HepG2 (cell line): ENCODE measurements around the gene ZFYVE27. TPM values are rescaled to one million over a fixed set of nuclear protein-coding genes. Genes with fewer than 3 reads are reported as not detected.

Source experiments
- ATAC-seq: fragments of 200-7000 bp; cut with Tn5 transposase; 3 replicates; pipeline ENCODE4 v1.9.1; 2020; ENCODE audit warnings: mild to moderate bottlenecking, moderate library complexity
- BruUV-seq: library from RNA; stranded (reverse); fragments of 400-500 nt; replicated peaks from 2 replicates; lab custom pipeline; 2021; lab: Mats Ljungman, UMichigan
- CTCF ChIA-PET: fragments of 300-600 bp; formaldehyde crosslinking; extraction: SDS; loops from one replicate; lab custom pipeline; 2021; ENCODE audit warnings: low total read pairs, inconsistent platforms, low intra/inter-chr PET ratio; lab: Yijun Ruan, JAX
- POLR2A ChIA-PET: fragments of 350-600 bp; sonication (Branson Sonifier 250); formaldehyde crosslinking; loops from one replicate; lab custom pipeline; 2020; ENCODE audit warnings: antibody characterized with exemption, inconsistent platforms; lab: Yijun Ruan, JAX
- DNase-seq: peaks from one replicate; pipeline ENCODE4 v3.0.0-alpha.2; 2015; ENCODE audit warnings: low spot score
- FAIRE-seq: peaks from 3 replicates; lab custom pipeline; 2011; peaks lifted over from hg19 to GRCh38; lab: Jason Lieb, UNC
- H2AFZ ChIP-seq: one replicate; pipeline ENCODE4 v1.6.1; 2011; ENCODE audit warnings: low read length, inconsistent platforms
- H3K27ac ChIP-seq: fragments of 300-600 bp; 3 replicates; pipeline ENCODE4 v1.8.0; 2011; ENCODE audit warnings: mixed run types, mild to moderate bottlenecking, mixed read lengths, low read length, inconsistent platforms; ENCODE audit not compliant: insufficient read depth; ENCODE audit errors: extremely low read length
- H3K27me3 ChIP-seq, 2 experiments: fragments of 200-600 bp in 1 of 2; 2 replicates in 1 of 2; 3 replicates in 1 of 2; pipeline versions ENCODE4 v1.6.0 to v1.8.0; 2011; ENCODE audit warnings: low read length in 2 of 2, mild to moderate bottlenecking in 2 of 2, moderate library complexity in 2 of 2, inconsistent platforms in 1 of 2; ENCODE audit not compliant: insufficient read depth in 2 of 2, control insufficient read depth in 1 of 2
- H3K36me3 ChIP-seq, 2 experiments: fragments of 200-600 bp in 1 of 2; replicated peaks in 1 of 2; 2 replicates in 1 of 2; 3 replicates in 1 of 2; pipeline versions ENCODE4 v1.5.1 to v1.8.0; 2011; ENCODE audit warnings: low read length in 2 of 2, inconsistent platforms in 1 of 2; ENCODE audit not compliant: insufficient read depth in 2 of 2, control insufficient read depth in 1 of 2
- H3K4me1 ChIP-seq: 2 replicates; pipeline ENCODE4 v1.5.1; 2012; ENCODE audit warnings: low read length, inconsistent platforms; ENCODE audit not compliant: insufficient read depth
- H3K4me2 ChIP-seq: 2 replicates; pipeline ENCODE4 v1.6.0; 2011; ENCODE audit warnings: low read depth, low read length, inconsistent platforms
- H3K4me3 ChIP-seq, 3 experiments: fragments of 200-600 bp in 1 of 3; sonication (generic), shearing (Covaris generic) in 1 of 3; replicated peaks in 1 of 3; 2 replicates each; pipeline ENCODE4 v1.5.1; 2011 to 2016; ENCODE audit warnings: low read length in 3 of 3, inconsistent platforms in 2 of 3, low read depth in 2 of 3, mild to moderate bottlenecking in 2 of 3, control low read depth in 1 of 3, mixed read lengths in 1 of 3; ENCODE audit not compliant: insufficient read depth in 1 of 3
- H3K79me2 ChIP-seq: one replicate; pipeline ENCODE4 v1.6.1; 2011; ENCODE audit warnings: low read length, inconsistent platforms; ENCODE audit not compliant: insufficient read depth
- H3K9ac ChIP-seq: 2 replicates; pipeline ENCODE4 v1.6.0; 2011; ENCODE audit warnings: mild to moderate bottlenecking, low read depth, low read length, inconsistent platforms; ENCODE audit not compliant: insufficient read depth
- H3K9me3 ChIP-seq: 2 replicates; pipeline ENCODE4 v1.5.1; 2012; ENCODE audit warnings: mild to moderate bottlenecking, low read length
- H4K20me1 ChIP-seq: 2 replicates; pipeline ENCODE4 v1.6.0; 2011; ENCODE audit warnings: inconsistent platforms, mild to moderate bottlenecking, low read length, moderate library complexity; ENCODE audit not compliant: insufficient read depth
- ARNTL ChIP-seq: sonication (generic); formaldehyde crosslinking; IDR thresholded peaks from 2 replicates; pipeline ENCODE4 v1.4.0; 2020; ENCODE audit warnings: mild to moderate bottlenecking, missing genetic modification reagents
- ASH2L ChIP-seq: fragments of 300-600, 200-600 bp; sonication (generic); IDR thresholded peaks from 2 replicates; pipeline ENCODE4 v1.7.0; 2017; ENCODE audit warnings: low read depth, mild to moderate bottlenecking, moderate library complexity, mixed read lengths, low read length; ENCODE audit not compliant: insufficient read length
- IKZF4 ChIP-seq: sonication (generic); formaldehyde crosslinking; IDR thresholded peaks from 2 replicates; pipeline ENCODE4 v1.5.1; 2020; ENCODE audit warnings: borderline replicate concordance, mild to moderate bottlenecking, low read depth, missing genetic modification reagents; ENCODE audit errors: not compliant biosample characterization
- RAD21 ChIP-seq: fragments of 450-650 bp; formaldehyde crosslinking; IDR thresholded peaks from 2 replicates; pipeline ENCODE4 v1.5.0; 2020; ENCODE audit warnings: mild to moderate bottlenecking
- STAG1 ChIP-seq: sonication (generic); formaldehyde crosslinking; IDR thresholded peaks from 2 replicates; pipeline ENCODE4 v1.4.0; 2020; ENCODE audit warnings: missing genetic modification reagents
- TEAD3 ChIP-seq: optimal IDR thresholded peaks from 2 replicates; pipeline ENCODE3; 2016; ENCODE audit warnings: borderline replicate concordance
- ZBTB26 ChIP-seq: IDR thresholded peaks from 2 replicates; pipeline ENCODE4 v1.6.1; 2016; ENCODE audit warnings: missing compliant biosample characterization, missing genetic modification reagents, borderline replicate concordance
- ZSCAN25 ChIP-seq: sonication (generic); formaldehyde crosslinking; IDR thresholded peaks from 2 replicates; pipeline ENCODE4 v1.8.0; 2022; ENCODE audit warnings: mild to moderate bottlenecking, missing genetic modification reagents
- WGBS: methylation state at CpG from one replicate; pipeline ENCODE4 v1.1.6; 2017; ENCODE audit warnings: low lambda C conversion rate; 5-methylcytosine and 5-hydroxymethylcytosine counted together
- in situ Hi-C: cut with HindIII; loops from 2 replicates; pipeline ENCODE4 v1.10.0; 2017; ENCODE audit warnings: low pct_unique_long_range_greater_than_20kb; ENCODE audit not compliant: extremely low pct_ligation_motif_present
- intact Hi-C: fragments of 100-400 bp; cut with micrococcal nuclease; formaldehyde crosslinking; loops from one replicate; pipeline ENCODE4 v1.10.0; 2022; ENCODE audit not compliant: unreplicated experiment
- polyA plus RNA-seq, 8 experiments: library from polyadenylated mRNA; depleted of rRNA in 3 of 8; stranded (reverse) in 7 of 8; unstranded in 1 of 8; fragments of >200 nt; fragmentation: Illumina TruSeq in 4 of 8; extraction: Trizol in 4 of 8; gene quantifications; 2 replicates each; pipeline versions ENCODE4 v1.2.1 to v1.2.3, GENCODE V29; 2011 to 2016; ENCODE audit warnings: low read depth in 4 of 8, missing spikeins in 1 of 8, mixed read lengths in 1 of 8; ENCODE audit not compliant: insufficient read depth in 1 of 8
- total RNA-seq, 5 experiments: library from RNA; depleted of rRNA; stranded (reverse); fragments of >200 nt; fragmentation: Illumina TruSeq; extraction: Trizol; gene quantifications; 2 replicates each; pipeline ENCODE4 v1.2.3, GENCODE V29; 2016; ENCODE audit warnings: low read depth in 1 of 5
- TF ChIP-seq, protein P1 (sequence below): IDR thresholded peaks from 2 replicates; pipeline ENCODE4 v1.4.0; 2020; ENCODE audit warnings: mild to moderate bottlenecking, missing genetic modification reagents
- TF ChIP-seq, protein P2 (sequence below): sonication (generic); formaldehyde crosslinking; IDR thresholded peaks from 2 replicates; pipeline ENCODE4 v1.5.1; 2020; ENCODE audit warnings: missing genetic modification reagents, mild to moderate bottlenecking, borderline replicate concordance
- TF ChIP-seq, protein P3 (sequence below): sonication (generic); formaldehyde crosslinking; conservative IDR thresholded peaks from 2 replicates; pipeline ENCODE4 v1.8.0; 2022; ENCODE audit warnings: mild to moderate bottlenecking, moderate library complexity, missing genetic modification reagents

The ZFYVE27 gene
- total and polyA plus RNA-seq, 2 of the 13 experiments (the other 11 are each of a cell fraction or from before 2014, with no cell fraction given): 19.7 to 20.5 TPM

GRCh38 chr10:97708167-97708566, 28.8 kb upstream of the ZFYVE27 start (continued):
- TF ChIP-seq, protein P1, sequence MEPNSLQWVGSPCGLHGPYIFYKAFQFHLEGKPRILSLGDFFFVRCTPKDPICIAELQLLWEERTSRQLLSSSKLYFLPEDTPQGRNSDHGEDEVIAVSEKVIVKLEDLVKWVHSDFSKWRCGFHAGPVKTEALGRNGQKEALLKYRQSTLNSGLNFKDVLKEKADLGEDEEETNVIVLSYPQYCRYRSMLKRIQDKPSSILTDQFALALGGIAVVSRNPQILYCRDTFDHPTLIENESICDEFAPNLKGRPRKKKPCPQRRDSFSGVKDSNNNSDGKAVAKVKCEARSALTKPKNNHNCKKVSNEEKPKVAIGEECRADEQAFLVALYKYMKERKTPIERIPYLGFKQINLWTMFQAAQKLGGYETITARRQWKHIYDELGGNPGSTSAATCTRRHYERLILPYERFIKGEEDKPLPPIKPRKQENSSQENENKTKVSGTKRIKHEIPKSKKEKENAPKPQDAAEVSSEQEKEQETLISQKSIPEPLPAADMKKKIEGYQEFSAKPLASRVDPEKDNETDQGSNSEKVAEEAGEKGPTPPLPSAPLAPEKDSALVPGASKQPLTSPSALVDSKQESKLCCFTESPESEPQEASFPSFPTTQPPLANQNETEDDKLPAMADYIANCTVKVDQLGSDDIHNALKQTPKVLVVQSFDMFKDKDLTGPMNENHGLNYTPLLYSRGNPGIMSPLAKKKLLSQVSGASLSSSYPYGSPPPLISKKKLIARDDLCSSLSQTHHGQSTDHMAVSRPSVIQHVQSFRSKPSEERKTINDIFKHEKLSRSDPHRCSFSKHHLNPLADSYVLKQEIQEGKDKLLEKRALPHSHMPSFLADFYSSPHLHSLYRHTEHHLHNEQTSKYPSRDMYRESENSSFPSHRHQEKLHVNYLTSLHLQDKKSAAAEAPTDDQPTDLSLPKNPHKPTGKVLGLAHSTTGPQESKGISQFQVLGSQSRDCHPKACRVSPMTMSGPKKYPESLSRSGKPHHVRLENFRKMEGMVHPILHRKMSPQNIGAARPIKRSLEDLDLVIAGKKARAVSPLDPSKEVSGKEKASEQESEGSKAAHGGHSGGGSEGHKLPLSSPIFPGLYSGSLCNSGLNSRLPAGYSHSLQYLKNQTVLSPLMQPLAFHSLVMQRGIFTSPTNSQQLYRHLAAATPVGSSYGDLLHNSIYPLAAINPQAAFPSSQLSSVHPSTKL (CRISPR knock-in tag): no peak

DNA sequence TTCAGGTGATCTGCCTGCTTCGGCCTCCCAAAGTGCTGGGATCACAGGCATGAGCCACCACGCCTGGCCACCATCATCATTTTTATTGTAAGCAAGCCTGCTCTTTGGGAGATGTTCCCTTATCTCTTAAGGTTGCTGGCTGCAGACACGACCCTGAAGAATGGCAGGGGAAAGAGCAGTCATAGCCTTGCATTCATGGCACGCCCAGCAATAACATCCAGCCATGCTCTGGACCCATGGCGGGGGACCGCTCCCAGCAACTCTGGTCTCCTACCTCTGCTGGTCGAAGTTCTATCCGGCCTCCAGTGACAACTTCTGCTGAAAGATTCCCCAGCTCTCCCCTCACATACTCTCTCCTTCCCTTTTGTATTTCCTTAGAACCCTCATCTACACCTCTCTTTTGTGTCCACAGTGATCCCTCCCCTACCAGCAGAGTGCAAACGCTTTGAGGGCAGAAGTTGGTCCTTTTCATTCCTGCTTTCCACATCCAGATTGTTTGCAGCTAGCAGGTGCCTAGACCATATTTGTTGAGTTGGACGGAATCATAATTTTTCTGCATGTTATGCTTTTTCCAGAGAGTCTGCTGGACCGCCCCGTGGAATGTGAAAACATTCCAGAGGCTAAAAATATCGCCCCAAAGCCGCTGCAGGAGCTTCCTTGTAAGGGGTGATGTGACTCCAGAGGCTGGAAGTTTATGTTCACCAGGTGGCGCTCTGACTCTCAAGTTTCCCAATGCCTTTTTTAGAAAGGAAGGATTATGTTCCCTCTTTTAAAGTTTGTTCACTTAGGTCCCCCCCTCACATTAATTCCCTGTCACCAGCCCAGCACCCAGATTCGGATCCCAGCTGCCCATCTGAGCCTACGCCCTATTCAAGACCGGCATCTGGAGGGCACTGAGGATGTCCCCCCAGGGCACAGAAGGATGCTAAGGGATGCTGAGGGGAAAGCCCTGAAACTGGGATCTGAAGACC, 27.7 kb upstream of the ZFYVE27 start:
- Histone ChIP-seq H3K4me2 (peak overlapping the region; percentile 44), H3K27ac (no peak overlapping the region), H3K9me3 (no peaks in the 10 kb centered on the region), H3K4me3 (no peak overlapping the region), H2AFZ (no peak overlapping the region), H3K27me3 (no peaks in the 10 kb centered on the region; a peak in 1 of 5 replicates), H3K36me3 (no peaks in the 10 kb centered on the region), H3K9ac (no peak overlapping the region), H3K79me2 (no peaks in the 10 kb centered on the region), H3K4me1 (peaks cover 57% of the 10 kb centered on the region), H4K20me1 (no peaks in the 10 kb centered on the region)
- no TSS peak for BruUV-seq
- WGBS: 19% methylated on average over 18 of the region's 18 CpGs
- POLR2A ChIA-PET: interaction anchor here (0.8 to 2.1 kb wide), 3 partner anchors 22 to 27 kb away, joined by 6 to 18 read pairs (median 7); partner anchors contain the start of genes AVPI1 and ZFYVE27
- peak; percentile 74 for FAIRE-seq
- intact Hi-C loops (loop anchor here (1.0 to 2.0 kb wide), 2 partner anchors 22 to 32 kb away; no protein-coding TSS in a partner anchor), in situ Hi-C loops (no loop called here)
- DNase-seq: peak; percentile 43
- peak; percentile 30 for ATAC-seq
- CTCF ChIA-PET: interaction anchor here (1.3 to 2.1 kb wide), 3 partner anchors 20 to 33 kb away, joined by 3 to 20 read pairs (median 6); no protein-coding TSS in a partner anchor
- TF ChIP-seq, protein P2, sequence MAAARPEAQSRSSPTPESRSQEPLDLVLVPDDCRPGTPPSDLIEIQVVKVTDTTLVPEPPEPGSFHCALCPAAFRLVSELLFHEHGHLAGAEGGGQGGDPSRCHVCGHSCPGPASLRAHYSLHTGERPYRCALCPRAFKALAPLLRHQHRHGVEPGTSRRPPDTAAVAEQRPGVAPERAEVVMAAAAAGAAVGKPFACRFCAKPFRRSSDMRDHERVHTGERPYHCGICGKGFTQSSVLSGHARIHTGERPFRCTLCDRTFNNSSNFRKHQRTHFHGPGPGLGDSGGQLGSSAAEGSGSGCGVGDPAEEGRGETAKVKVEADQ (CRISPR knock-in tag): 0 out of 2 replicates have a peak, but pooled peaks have one; percentile 55
- TF ChIP-seq RAD21 (CRISPR knock-in tag) (0 out of 2 replicates have a peak, but pooled peaks have one; percentile 25), IKZF4 (CRISPR knock-in tag) (peak; percentile 40), ARNTL (0 out of 2 replicates have a peak, but pooled peaks have one; percentile 21), TEAD3 (CRISPR knock-in tag) (peak; percentile 68), ZSCAN25 (CRISPR knock-in tag) (0 out of 2 replicates have a peak, but pooled peaks have one; percentile 39), ASH2L (no peak), ZBTB26 (CRISPR knock-in tag) (peak; percentile 36; the same call in 1 of the 2 replicates), STAG1 (peak; percentile 46)
- TF ChIP-seq, protein P3, sequence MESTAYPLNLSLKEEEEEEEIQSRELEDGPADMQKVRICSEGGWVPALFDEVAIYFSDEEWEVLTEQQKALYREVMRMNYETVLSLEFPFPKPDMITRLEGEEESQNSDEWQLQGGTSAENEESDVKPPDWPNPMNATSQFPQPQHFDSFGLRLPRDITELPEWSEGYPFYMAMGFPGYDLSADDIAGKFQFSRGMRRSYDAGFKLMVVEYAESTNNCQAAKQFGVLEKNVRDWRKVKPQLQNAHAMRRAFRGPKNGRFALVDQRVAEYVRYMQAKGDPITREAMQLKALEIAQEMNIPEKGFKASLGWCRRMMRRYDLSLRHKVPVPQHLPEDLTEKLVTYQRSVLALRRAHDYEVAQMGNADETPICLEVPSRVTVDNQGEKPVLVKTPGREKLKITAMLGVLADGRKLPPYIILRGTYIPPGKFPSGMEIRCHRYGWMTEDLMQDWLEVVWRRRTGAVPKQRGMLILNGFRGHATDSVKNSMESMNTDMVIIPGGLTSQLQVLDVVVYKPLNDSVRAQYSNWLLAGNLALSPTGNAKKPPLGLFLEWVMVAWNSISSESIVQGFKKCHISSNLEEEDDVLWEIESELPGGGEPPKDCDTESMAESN (CRISPR knock-in tag): peak; percentile 33; the same call in 1 of the 2 replicates
